GM12873 (cell line): ENCODE measurements around the gene WDR26.

Experiments
- CTCF ChIP-seq: IDR thresholded peaks from 2 replicates; pipeline ENCODE4 v1.5.1; 2012; ENCODE audit warnings: low read depth, mild to moderate bottlenecking, moderate library complexity, low read length, control low read depth; ENCODE audit not compliant: insufficient read depth; ENCODE audit errors: missing control alignments

The WDR26 gene

GRCh38 chr1:224447971-224448370 is 13.4 kb upstream of the WDR26 start:
- no peak for TF ChIP-seq CTCF

GRCh38 chr1:224447251-224447650 is 12.7 kb upstream of the WDR26 start:
- TF ChIP-seq CTCF: no peak

GRCh38 chr1:224438989-224439388 is 4.4 kb upstream of the WDR26 start:
- TF ChIP-seq CTCF: no peak

GRCh38 chr1:224435999-224436398 is 1.4 kb upstream of the WDR26 start:
- TF ChIP-seq CTCF: no peak

GRCh38 chr1:224435318-224435763 is 744 bp upstream of the WDR26 start:
- TF ChIP-seq CTCF: no peak

- TF ChIP-seq CTCF: no peak
These were observed 610 bp downstream of the WDR26 start for GRCh38 chr1:224433701-224434672.

- TF ChIP-seq CTCF: no peak
These were observed 1.4 kb downstream of the WDR26 start for GRCh38 chr1:224433041-224433691.
